Endothelial cell of umbilical vein (primary cell): ENCODE data around the gene LBHD2. TPM values are rescaled to one million over a fixed set of nuclear protein-coding genes. Genes with fewer than 3 reads are reported as not detected.
A peak's percentile ranks its signal among the peaks of the same experiment; 100 is the strongest.

Experiments used
- BruUV-seq: library from RNA; stranded (reverse); fragments of 400-500 nt; replicated peaks from 2 replicates; lab custom pipeline; 2021; lab: Mats Ljungman, UMichigan
- CTCF ChIA-PET: fragments of 300-600, 350-600 bp; sonication (Branson Sonifier 250); formaldehyde crosslinking; loops from one replicate; lab custom pipeline; 2021; ENCODE audit warnings: antibody characterized with exemption, inconsistent platforms; lab: Charles Lee
- POLR2A ChIA-PET: fragments of 300-600, 350-600 bp; sonication (Branson Sonifier 250); formaldehyde crosslinking; loops from one replicate; lab custom pipeline; 2021; ENCODE audit warnings: antibody characterized with exemption, inconsistent platforms; lab: Charles Lee
- DNase-seq: peaks from one replicate; pipeline ENCODE4 v3.0.0-alpha.2; 2011; ENCODE audit warnings: low read depth, low spot score
- FAIRE-seq: peaks from 2 replicates; lab custom pipeline; 2011; peaks lifted over from hg19 to GRCh38; lab: Jason Lieb, UNC
- H2AFZ ChIP-seq: 2 replicates; pipeline ENCODE4 v1.6.0; 2012; ENCODE audit warnings: low read depth, low read length, control low read depth, inconsistent platforms
- H3K27ac ChIP-seq: 2 replicates; pipeline ENCODE4 v1.5.1; 2011; ENCODE audit warnings: low read depth, mild to moderate bottlenecking, control low read depth, low read length, moderate library complexity; ENCODE audit not compliant: insufficient read depth
- H3K27me3 ChIP-seq, 2 experiments: 2 replicates each; pipeline versions ENCODE4 v1.6.0 to v1.6.1; 2011; ENCODE audit warnings: low read length in 2 of 2, mixed read lengths in 1 of 2; ENCODE audit not compliant: control insufficient read depth in 2 of 2, insufficient read depth in 2 of 2
- H3K36me3 ChIP-seq, 2 experiments: 2 replicates in 1 of 2; 3 replicates in 1 of 2; pipeline ENCODE4 v1.5.1; 2011; ENCODE audit warnings: low read length in 2 of 2, mild to moderate bottlenecking in 1 of 2, moderate library complexity in 1 of 2; ENCODE audit not compliant: control insufficient read depth in 2 of 2, insufficient read depth in 2 of 2; ENCODE audit errors: extremely low read depth in 1 of 2
- H3K4me1 ChIP-seq: 3 replicates; pipeline ENCODE4 v1.5.1; 2011; ENCODE audit warnings: mild to moderate bottlenecking, low read length; ENCODE audit not compliant: control insufficient read depth, insufficient read depth; ENCODE audit errors: extremely low read depth
- H3K4me2 ChIP-seq: 2 replicates; pipeline ENCODE4 v1.6.1; 2011; ENCODE audit warnings: low read length, control low read depth, mixed read lengths; ENCODE audit not compliant: insufficient read depth
- H3K4me3 ChIP-seq, 3 experiments: fragments of 200-600 bp in 1 of 3; sonication (generic), shearing (Covaris generic) in 1 of 3; replicated peaks in 1 of 3; 2 replicates each; pipeline ENCODE4 v1.5.1; 2011 to 2016; ENCODE audit warnings: control low read depth in 3 of 3, low read length in 3 of 3, mild to moderate bottlenecking in 2 of 3, inconsistent platforms in 1 of 3, low read depth in 1 of 3, moderate library complexity in 1 of 3; ENCODE audit not compliant: insufficient read depth in 1 of 3
- H3K79me2 ChIP-seq: 2 replicates; pipeline ENCODE4 v1.6.0; 2012; ENCODE audit warnings: low read length, inconsistent platforms; ENCODE audit not compliant: control insufficient read depth, insufficient read depth
- H3K9ac ChIP-seq: replicated peaks from 2 replicates; pipeline ENCODE3; 2011; ENCODE audit warnings: low read length, control low read depth; ENCODE audit not compliant: insufficient read depth; ENCODE audit errors: extremely low read depth
- H3K9me1 ChIP-seq: replicated peaks from 3 replicates; pipeline ENCODE4 v1.6.0; 2011; ENCODE audit warnings: mild to moderate bottlenecking, low read length; ENCODE audit not compliant: control insufficient read depth, insufficient read depth; ENCODE audit errors: extremely low read depth
- H3K9me3 ChIP-seq: replicated peaks from 2 replicates; pipeline ENCODE4 v1.5.1; 2012; ENCODE audit warnings: low read length, inconsistent platforms; ENCODE audit not compliant: control insufficient read depth, insufficient read depth
- H4K20me1 ChIP-seq: replicated peaks from 2 replicates; pipeline ENCODE3; 2011; ENCODE audit warnings: mild to moderate bottlenecking, low read length; ENCODE audit not compliant: control insufficient read depth, insufficient read depth; ENCODE audit errors: extremely low read depth
- EZH2 ChIP-seq: IDR thresholded peaks from 2 replicates; pipeline ENCODE4 v1.6.1; 2012; ENCODE audit warnings: borderline replicate concordance, low read depth, mild to moderate bottlenecking, moderate library complexity, low read length, inconsistent platforms; ENCODE audit not compliant: severe bottlenecking
- JUN ChIP-seq: IDR thresholded peaks from 2 replicates; pipeline ENCODE4 v1.6.1; 2011; ENCODE audit warnings: borderline replicate concordance, low read depth; ENCODE audit not compliant: insufficient read length, insufficient read depth
- POLR2A ChIP-seq: IDR thresholded peaks from 2 replicates; pipeline ENCODE4 v1.6.1; 2012; ENCODE audit warnings: low read depth, mild to moderate bottlenecking, control low read depth, low read length
- dilution Hi-C: fragments of 300-500 bp; cut with MboI; formaldehyde crosslinking; loops from one replicate; pipeline ENCODE4 v1.15.0; 2019; ENCODE audit warnings: low sequenced_read_pairs; ENCODE audit not compliant: extremely low pct_ligation_motif_present
- intact Hi-C: fragments of 100-400 bp; cut with micrococcal nuclease; formaldehyde crosslinking; loops from one replicate; pipeline ENCODE4 v1.10.0; 2022
- polyA plus RNA-seq, 4 experiments: library from polyadenylated mRNA; depleted of rRNA in 3 of 4; stranded (reverse) in 3 of 4; unstranded in 1 of 4; fragments of >200 nt; gene quantifications; 2 replicates each; pipeline versions ENCODE4 v1.2.1 to v1.2.3, GENCODE V29; 2011 to 2012; ENCODE audit warnings: missing spikeins in 1 of 4
- total RNA-seq: library from RNA; stranded (reverse); gene quantifications from 2 replicates; pipeline ENCODE4 v1.2.3, GENCODE V29; 2021
- TF ChIP-seq, protein P1 (sequence below), 2 donors: IDR thresholded peaks; 1 replicate in 1 of 2; 2 replicates in 1 of 2; pipeline ENCODE4 v1.5.1; 2011; ENCODE audit warnings: low read length in 2 of 2, mild to moderate bottlenecking in 2 of 2, moderate library complexity in 2 of 2, control low read depth in 1 of 2, inconsistent platforms in 1 of 2, low read depth in 1 of 2; ENCODE audit not compliant: insufficient read depth in 1 of 2; ENCODE audit errors: extremely low read depth in 1 of 2
- TF ChIP-seq, protein P2 (sequence below): IDR thresholded peaks from 2 replicates; pipeline ENCODE4 v1.6.1; 2011; ENCODE audit not compliant: insufficient read depth, insufficient read length

Gene LBHD2
- total and polyA plus RNA-seq, 2 donors (not counting 3 experiments of a cell fraction or from before 2014, with no cell fraction given) = not detected

DNA sequence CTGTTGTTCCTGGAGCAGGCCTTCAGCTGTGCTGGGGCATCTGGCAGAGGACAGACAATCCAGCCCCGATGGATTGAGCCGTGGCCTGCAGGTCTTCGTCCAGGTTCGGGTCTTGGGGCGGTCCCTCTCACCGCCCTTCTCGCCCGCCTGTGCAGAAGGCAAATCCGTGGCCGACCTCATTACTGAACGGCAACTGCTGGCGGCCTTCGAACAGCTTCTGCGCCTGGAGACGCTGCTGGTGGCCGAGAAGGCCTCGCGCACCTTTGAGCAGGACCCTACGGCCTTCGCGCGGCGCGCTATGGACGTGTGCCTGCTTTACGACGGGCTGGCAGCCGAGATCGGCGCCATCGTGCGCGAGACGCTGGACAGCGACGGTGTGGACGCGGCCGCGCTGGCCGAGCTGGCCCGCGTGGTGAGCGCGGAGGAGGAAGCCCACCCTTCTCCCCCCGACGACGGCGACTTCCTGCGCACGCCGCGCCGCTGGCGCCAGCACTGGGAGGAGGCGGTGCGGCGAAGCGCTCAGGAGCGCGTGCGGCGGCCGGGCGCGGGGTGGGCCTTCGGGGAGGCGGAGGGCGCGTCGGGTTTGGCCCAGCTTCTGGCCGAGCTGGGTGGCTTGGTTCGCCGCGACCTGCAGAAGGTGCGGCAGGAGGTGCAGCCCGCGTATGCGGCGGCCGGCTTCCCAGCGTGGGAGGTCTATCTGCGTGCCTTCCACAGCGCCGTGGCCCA lies 18.1 kb downstream of the LBHD2 start:
- FAIRE-seq (no peak), DNase-seq (no peak)
- Histone ChIP-seq H3K4me3 (no peak overlapping the region), H3K36me3 (no peaks in the 10 kb centered on the region), H3K9ac (no peak overlapping the region), H3K4me2 (no peak overlapping the region), H3K79me2 (no peaks in the 10 kb centered on the region), H2AFZ (no peak overlapping the region), H3K27ac (no peak overlapping the region), H3K9me3 (no peaks in the 10 kb centered on the region), H3K4me1 (no peaks in the 10 kb centered on the region), H4K20me1 (no peaks in the 10 kb centered on the region), H3K9me1 (no peaks in the 10 kb centered on the region), H3K27me3 (peaks cover 28 to 29% of the 10 kb centered on the region in 2 experiments)
- dilution Hi-C loops = no loop called here
- ChIA-PET POLR2A (no interaction called here), CTCF (interaction anchor here (1.6 to 7.9 kb wide), 3 partner anchors 22 to 189 kb away, joined by 3 to 257 read pairs (median 219); partner anchors contain the start of gene TNFAIP2)
- intact Hi-C loops = loop anchor here (5.0 kb wide), 1 partner anchor 285 kb away; the partner anchor contains the start of gene MARK3
- BruUV-seq = no TSS peak
- TF ChIP-seq JUN = no peak
- TF ChIP-seq POLR2A = no peak
- TF ChIP-seq, protein P1, sequence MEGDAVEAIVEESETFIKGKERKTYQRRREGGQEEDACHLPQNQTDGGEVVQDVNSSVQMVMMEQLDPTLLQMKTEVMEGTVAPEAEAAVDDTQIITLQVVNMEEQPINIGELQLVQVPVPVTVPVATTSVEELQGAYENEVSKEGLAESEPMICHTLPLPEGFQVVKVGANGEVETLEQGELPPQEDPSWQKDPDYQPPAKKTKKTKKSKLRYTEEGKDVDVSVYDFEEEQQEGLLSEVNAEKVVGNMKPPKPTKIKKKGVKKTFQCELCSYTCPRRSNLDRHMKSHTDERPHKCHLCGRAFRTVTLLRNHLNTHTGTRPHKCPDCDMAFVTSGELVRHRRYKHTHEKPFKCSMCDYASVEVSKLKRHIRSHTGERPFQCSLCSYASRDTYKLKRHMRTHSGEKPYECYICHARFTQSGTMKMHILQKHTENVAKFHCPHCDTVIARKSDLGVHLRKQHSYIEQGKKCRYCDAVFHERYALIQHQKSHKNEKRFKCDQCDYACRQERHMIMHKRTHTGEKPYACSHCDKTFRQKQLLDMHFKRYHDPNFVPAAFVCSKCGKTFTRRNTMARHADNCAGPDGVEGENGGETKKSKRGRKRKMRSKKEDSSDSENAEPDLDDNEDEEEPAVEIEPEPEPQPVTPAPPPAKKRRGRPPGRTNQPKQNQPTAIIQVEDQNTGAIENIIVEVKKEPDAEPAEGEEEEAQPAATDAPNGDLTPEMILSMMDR (IDR thresholded peaks at IDR 0.05; ENCODE audit: extremely low read depth in 1 of 2, insufficient read depth in 1 of 2, low read depth in 1 of 2, low read length in 2 of 2) = no peak
- TF ChIP-seq, protein P2, sequence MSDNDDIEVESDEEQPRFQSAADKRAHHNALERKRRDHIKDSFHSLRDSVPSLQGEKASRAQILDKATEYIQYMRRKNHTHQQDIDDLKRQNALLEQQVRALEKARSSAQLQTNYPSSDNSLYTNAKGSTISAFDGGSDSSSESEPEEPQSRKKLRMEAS = no peak
- TF ChIP-seq EZH2 = peak; percentile 85
